Hair follicle dermal papilla cell (primary cell): ENCODE measurements around the gene PIEZO2. TPM values are rescaled to one million over a fixed set of nuclear protein-coding genes. Genes with fewer than 3 reads are reported as not detected.

Experiments used
- small RNA-seq: library from RNA; depleted of rRNA; stranded (forward); fragments of <200 nt; gene quantifications from one replicate; pipeline ENCODE3, GENCODE V24; 2012
- total RNA-seq: library from RNA; depleted of rRNA; stranded (reverse); fragments of >200 nt; gene quantifications from 2 replicates; pipeline ENCODE4 v1.2.3, GENCODE V29; 2012

PIEZO2 gene
- total RNA-seq: 49.3 and 57.1 TPM in 2 replicates

DNA sequence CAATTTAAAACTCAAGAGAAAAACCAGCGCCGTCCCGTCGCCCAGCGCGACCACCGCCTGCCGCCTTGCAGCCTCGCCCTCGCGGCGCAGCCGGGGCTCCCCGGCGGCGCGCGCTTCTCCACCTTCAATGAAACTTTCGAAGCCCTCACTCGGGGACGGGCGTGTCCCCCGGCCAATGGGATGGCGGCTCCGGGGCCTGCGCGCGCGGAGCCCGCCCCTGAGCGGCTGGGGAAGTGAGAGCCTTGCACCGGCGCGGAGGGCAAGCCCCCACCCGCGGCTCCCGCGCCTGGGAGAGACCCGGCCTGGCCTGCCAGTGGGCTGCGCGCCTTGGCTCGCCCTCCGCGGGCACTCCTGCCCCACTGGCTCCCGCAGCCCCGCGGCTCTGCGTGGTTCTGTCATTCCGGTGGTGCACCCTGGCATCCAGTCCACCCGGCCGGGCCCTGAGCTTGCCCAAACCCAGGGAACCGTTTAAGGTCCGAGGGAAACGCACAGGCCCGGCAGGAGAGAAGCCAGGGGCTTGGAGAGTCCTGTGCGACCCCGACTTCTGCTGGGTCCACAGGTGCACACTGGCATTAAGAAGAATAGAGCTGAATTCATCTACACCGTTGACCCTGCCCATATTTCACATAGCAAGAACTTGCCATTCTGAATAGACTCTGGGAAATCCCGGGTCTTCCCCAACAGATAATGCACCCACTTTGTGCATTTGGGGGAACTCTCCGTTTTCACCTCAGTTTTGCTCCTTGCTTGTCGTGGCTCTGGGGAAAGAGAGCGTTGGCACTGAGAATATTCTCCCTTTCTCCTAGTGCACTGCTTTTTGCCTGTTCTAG is at the start of gene PIEZO2:
Gene PIEZO2, minus strand, starts transcription at position 129 of the 830 bp plus-strand sequence. CDS start 981 bp downstream, outside the sequence.

Small RNAs within 50 kb of the gene (small RNA-seq; reads per million reads assigned to genes)
- not detected for gene AP001180.3
- not detected for gene AP001180.5
- not detected for gene MIR6788
